ENCODE results near the gene GALNT2. TPM values are rescaled to one million over a fixed set of nuclear protein-coding genes. Genes with fewer than 3 reads are reported as not detected.

GALNT2 gene
- 10 to 100 TPM; 18.5 to 30.0 (median 22.5) TPM for polyA plus RNA-seq

- Mint-ChIP-seq H3K4me1 (peaks cover 21 to 42% of the 10 kb centered on the region in 2 donors), H3K4me3 (peak within 1 kb of the TSS; percentile 89 to 96 (median 93)), H3K27ac (peak within 1 kb of the TSS; percentile 93 to 99 (median 98)), H3K9me3 (no peaks in the 10 kb centered on the region), H3K27me3 (ENCODE audit: low read depth in 3 of 3) (peaks cover 0 to 9% (median 7%) of the 10 kb centered on the region in 3 donors), H3K36me3 (peaks cover 0 to 3% (median 0%) of the 10 kb centered on the region in 3 donors)
- peak; percentile 92 to 94 (median 93) for DNase-seq
These were observed at the start of gene GALNT2 for GRCh38 chr1:230066466-230067404. Gene GALNT2, plus strand, starts transcription at chr1:230067238. Its CDS starts 43 bp downstream, at chr1:230067281.

GRCh38 chr1:230020451-230020850, 46.6 kb upstream of the GALNT2 start:
- no peak overlapping the region for H3K27ac Mint-ChIP-seq
- H3K9me3 Mint-ChIP-seq = peaks cover 0 to 2% (median 0%) of the 10 kb centered on the region in 6 donors
- peaks cover 0 to 4% (median 0%) of the 10 kb centered on the region in 3 donors for H3K36me3 Mint-ChIP-seq
- H3K27me3 Mint-ChIP-seq (ENCODE audit: low read depth in 3 of 3) = peaks cover 0 to 7% (median 0%) of the 10 kb centered on the region in 3 donors
- no peak overlapping the region for H3K4me3 Mint-ChIP-seq
- no peak for DNase-seq
- H3K4me1 Mint-ChIP-seq = no peaks in the 10 kb centered on the region

- no peak for DNase-seq
- Mint-ChIP-seq H3K27ac (no peak overlapping the region), H3K9me3 (peaks cover 0 to 2% (median 0%) of the 10 kb centered on the region in 6 donors), H3K27me3 (ENCODE audit: low read depth in 3 of 3) (peaks cover 0 to 10% (median 0%) of the 10 kb centered on the region in 3 donors), H3K36me3 (peaks cover 0 to 4% (median 0%) of the 10 kb centered on the region in 3 donors), H3K4me1 (no peaks in the 10 kb centered on the region), H3K4me3 (no peak overlapping the region)
These were observed 44.2 kb upstream of the GALNT2 start for GRCh38 chr1:230022666-230023380.

DNA sequence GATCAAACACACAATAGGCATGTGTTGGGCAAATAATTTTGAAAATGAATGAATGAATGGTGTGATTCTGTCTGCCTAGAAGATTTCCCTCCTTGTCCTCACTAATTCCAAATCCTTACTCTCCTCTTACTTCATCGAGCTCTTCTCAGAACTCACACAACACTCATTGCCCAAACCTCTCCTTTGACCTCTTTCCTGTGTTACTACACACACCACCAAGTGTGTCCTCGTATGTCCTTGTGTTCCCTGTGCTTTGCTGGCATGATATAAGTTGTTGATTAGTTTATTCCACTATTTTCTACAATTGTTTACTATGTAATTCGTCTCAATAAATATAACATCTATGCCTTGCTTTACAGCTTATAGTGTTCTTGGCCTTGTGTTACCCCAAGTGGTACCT, 41.4 kb upstream of the GALNT2 start:
- H3K4me3 Mint-ChIP-seq = no peak overlapping the region
- peaks cover 0 to 7% (median 2%) of the 10 kb centered on the region in 3 donors for H3K27me3 Mint-ChIP-seq (ENCODE audit: low read depth in 3 of 3)
- no peaks in the 10 kb centered on the region for H3K4me1 Mint-ChIP-seq
- DNase-seq = no peak
- peaks cover 0 to 2% (median 0%) of the 10 kb centered on the region in 6 donors for H3K9me3 Mint-ChIP-seq
- peaks cover 0 to 4% (median 0%) of the 10 kb centered on the region in 3 donors for H3K36me3 Mint-ChIP-seq
- no peak overlapping the region for H3K27ac Mint-ChIP-seq

- no peak overlapping the region for H3K27ac Mint-ChIP-seq
- H3K9me3 Mint-ChIP-seq = peaks cover 0 to 2% (median 0%) of the 10 kb centered on the region in 6 donors
- no peak overlapping the region for H3K4me3 Mint-ChIP-seq
These were observed 40.9 kb upstream of the GALNT2 start for GRCh38 chr1:230026139-230026538.

GRCh38 chr1:230026572-230026971, 40.5 kb upstream of the GALNT2 start:
- Mint-ChIP-seq H3K4me1 (no peaks in the 10 kb centered on the region), H3K36me3 (peaks cover 0 to 4% (median 0%) of the 10 kb centered on the region in 3 donors)

More at GRCh38 chr1:230026139-230026538, 40.9 kb upstream of the GALNT2 start:
- Mint-ChIP-seq H3K27me3 (ENCODE audit: low read depth in 3 of 3) (peaks cover 0 to 7% (median 2%) of the 10 kb centered on the region in 3 donors), H3K36me3 (peaks cover 0 to 4% (median 0%) of the 10 kb centered on the region in 3 donors), H3K4me1 (no peaks in the 10 kb centered on the region)
- no peak for DNase-seq

GRCh38 chr1:230028602-230029223, 38.3 kb upstream of the GALNT2 start:
- H3K27ac Mint-ChIP-seq = no peak overlapping the region
- H3K4me3 Mint-ChIP-seq = no peak overlapping the region
- DNase-seq = no peak
- H3K9me3 Mint-ChIP-seq = peaks cover 0 to 2% (median 0%) of the 10 kb centered on the region in 6 donors
- no peaks in the 10 kb centered on the region for H3K36me3 Mint-ChIP-seq
- H3K4me1 Mint-ChIP-seq = no peaks in the 10 kb centered on the region
- peaks cover 0 to 7% (median 3%) of the 10 kb centered on the region in 3 donors for H3K27me3 Mint-ChIP-seq (ENCODE audit: low read depth in 3 of 3)

More at GRCh38 chr1:230026572-230026971, 40.5 kb upstream of the GALNT2 start:
- Mint-ChIP-seq H3K27me3 (ENCODE audit: low read depth in 3 of 3) (peaks cover 0 to 7% (median 2%) of the 10 kb centered on the region in 3 donors), H3K27ac (no peak overlapping the region), H3K9me3 (peaks cover 0 to 2% (median 0%) of the 10 kb centered on the region in 6 donors), H3K4me3 (no peak overlapping the region)
- no peak for DNase-seq

DNA sequence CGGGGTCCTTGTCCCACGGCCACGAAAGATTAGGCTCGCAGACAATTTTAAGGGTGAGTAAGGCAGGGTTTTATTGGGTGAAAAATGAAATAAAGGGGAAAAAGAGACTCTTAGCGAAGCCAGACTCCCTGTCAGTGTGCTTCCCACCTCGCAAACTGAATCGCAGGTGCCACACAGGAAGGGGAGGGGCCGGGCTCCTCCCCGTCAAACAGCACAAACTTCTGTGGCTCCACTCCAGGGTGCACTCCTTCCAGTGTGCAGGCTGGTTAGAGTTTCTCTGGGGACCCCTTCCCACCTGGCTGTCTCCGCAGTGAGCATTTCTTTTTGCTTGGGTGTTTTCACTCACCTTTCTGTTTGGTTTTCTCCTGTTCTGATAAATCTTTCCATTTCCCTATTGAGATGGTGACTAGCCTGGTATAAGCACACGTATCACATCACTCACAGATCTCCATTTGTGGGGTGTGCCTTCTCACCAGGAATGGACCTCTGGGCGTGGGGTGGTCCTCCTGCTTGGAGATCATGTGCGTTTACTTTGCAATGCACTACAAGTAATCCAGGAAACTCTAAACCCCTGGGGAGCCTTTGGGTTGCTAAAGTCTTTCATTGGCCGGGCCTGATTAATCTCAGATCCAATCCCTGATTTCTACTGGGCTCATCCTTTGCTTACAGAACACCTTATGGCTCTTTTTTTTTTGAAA, 37.6 kb upstream of the GALNT2 start:
- Mint-ChIP-seq H3K9me3 (no peaks in the 10 kb centered on the region), H3K27me3 (ENCODE audit: low read depth in 3 of 3) (peaks cover 2 to 5% (median 3%) of the 10 kb centered on the region in 3 donors), H3K27ac (no peak overlapping the region), H3K36me3 (no peaks in the 10 kb centered on the region), H3K4me3 (no peak overlapping the region), H3K4me1 (no peaks in the 10 kb centered on the region)
- no peak for DNase-seq

DNA sequence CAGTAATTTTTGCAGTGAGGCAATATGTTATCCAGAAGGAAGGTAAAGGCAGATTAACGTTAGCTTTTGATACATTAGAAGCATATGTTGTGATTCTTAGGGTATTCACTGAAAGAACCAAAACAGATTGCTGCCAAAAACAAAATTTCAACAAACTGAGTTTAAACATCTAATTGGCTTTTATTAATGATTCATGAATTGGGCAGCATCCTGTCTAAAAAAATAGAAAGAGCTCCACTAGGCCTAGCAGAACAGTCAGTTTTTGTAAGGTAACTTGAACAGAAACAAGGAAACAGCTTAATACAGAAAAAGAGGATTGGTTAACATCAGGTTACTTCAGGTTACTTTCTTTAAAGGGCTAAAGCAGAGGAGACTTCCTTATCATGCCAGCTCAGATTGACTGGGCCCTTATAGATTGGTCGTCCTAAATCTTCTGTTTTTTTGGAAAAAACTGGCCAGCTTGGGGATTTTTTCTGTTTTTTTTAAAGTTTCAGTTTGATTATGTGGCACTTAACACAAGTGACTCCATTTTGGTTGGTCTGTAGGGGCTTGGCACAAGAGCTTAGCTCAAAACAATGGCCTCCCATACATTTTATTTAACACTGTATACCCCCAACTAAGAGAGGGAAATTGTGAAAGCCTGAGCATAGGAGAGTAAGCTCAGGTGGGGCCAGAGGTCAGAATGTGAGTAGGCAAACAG, 36.8 kb upstream of the GALNT2 start:
- Mint-ChIP-seq H3K4me3 (no peak overlapping the region), H3K9me3 (peaks cover 0 to 2% (median 0%) of the 10 kb centered on the region in 6 donors), H3K27ac (no peak overlapping the region), H3K27me3 (ENCODE audit: low read depth in 3 of 3) (peaks cover 2 to 5% (median 3%) of the 10 kb centered on the region in 3 donors), H3K4me1 (no peaks in the 10 kb centered on the region), H3K36me3 (no peaks in the 10 kb centered on the region)
- no peak for DNase-seq

- peaks cover 2 to 4% (median 3%) of the 10 kb centered on the region in 3 donors for H3K27me3 Mint-ChIP-seq (ENCODE audit: low read depth in 3 of 3)
- no peaks in the 10 kb centered on the region for H3K4me1 Mint-ChIP-seq
- no peak overlapping the region for H3K4me3 Mint-ChIP-seq
- H3K27ac Mint-ChIP-seq = no peak overlapping the region
- DNase-seq = no peak
- peaks cover 2 to 4% (median 3%) of the 10 kb centered on the region in 3 donors for H3K36me3 Mint-ChIP-seq
- peaks cover 2 to 11% (median 5%) of the 10 kb centered on the region in 6 donors for H3K9me3 Mint-ChIP-seq
These were observed 35.9 kb upstream of the GALNT2 start for GRCh38 chr1:230031131-230031530.

- no peak for DNase-seq
- Mint-ChIP-seq H3K27me3 (ENCODE audit: low read depth in 3 of 3) (peaks cover 3 to 4% (median 3%) of the 10 kb centered on the region in 3 donors), H3K9me3 (peaks cover 5 to 15% (median 7%) of the 10 kb centered on the region in 6 donors), H3K36me3 (peaks cover 4 to 6% (median 6%) of the 10 kb centered on the region in 3 donors), H3K4me1 (no peaks in the 10 kb centered on the region), H3K27ac (no peak overlapping the region), H3K4me3 (no peak overlapping the region)
These were observed 34.3 kb upstream of the GALNT2 start for GRCh38 chr1:230032516-230033281.

- H3K27ac Mint-ChIP-seq = no peak overlapping the region
These were observed 29.8 kb upstream of the GALNT2 start for GRCh38 chr1:230037261-230037660.

More at GRCh38 chr1:230037261-230037660, 29.8 kb upstream of the GALNT2 start:
- peaks cover 1 to 9% (median 8%) of the 10 kb centered on the region in 3 donors for H3K27me3 Mint-ChIP-seq (ENCODE audit: low read depth in 3 of 3)
- H3K4me1 Mint-ChIP-seq = no peaks in the 10 kb centered on the region
- DNase-seq = no peak
- H3K9me3 Mint-ChIP-seq = peaks cover 5 to 15% (median 7%) of the 10 kb centered on the region in 6 donors
- H3K36me3 Mint-ChIP-seq = peaks cover 4 to 6% (median 6%) of the 10 kb centered on the region in 3 donors
- no peak overlapping the region for H3K4me3 Mint-ChIP-seq
